Measurements from ENCODE around the gene FAS. TPM values are rescaled to one million over a fixed set of nuclear protein-coding genes. Genes with fewer than 3 reads are reported as not detected.

FAS gene
- polyA plus RNA-seq, 1 experiment = 52.3 TPM

DNA sequence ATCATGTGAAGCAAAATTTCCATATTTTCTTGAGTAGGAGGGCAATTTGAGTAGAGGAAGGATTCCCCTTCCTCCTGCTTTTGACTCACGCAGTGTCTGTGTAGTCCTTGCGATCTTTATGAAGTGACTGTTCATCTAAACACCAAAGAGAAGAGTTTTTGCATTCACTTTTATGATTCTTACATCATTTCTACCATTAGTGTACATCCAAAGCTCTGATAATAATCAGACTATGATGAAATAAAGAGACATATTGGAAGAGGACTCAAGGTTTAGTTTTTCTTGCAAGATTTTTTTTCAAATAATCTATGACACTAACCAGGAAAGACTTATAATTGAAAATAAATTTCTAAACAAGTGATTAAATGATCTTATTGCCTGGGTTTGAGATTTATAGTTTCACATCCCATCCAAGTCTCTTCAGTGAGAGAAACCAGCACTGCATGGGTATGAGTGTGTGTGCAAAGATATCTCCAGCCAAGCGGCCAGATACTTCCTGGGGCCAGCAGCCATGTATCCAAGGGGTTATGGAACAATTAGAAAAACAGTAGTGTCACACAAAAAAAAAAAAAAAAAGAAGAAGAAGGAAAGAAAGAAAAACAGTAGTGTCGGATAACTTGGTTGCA is 36.0 kb upstream of the FAS start:
- Histone ChIP-seq H3K4me3 (ENCODE audit: low read depth, low read length) (no peak overlapping the region), H3K27me3 (ENCODE audit: control insufficient read depth, insufficient read depth, low read length) (no peaks in the 10 kb centered on the region), H3K36me3 (ENCODE audit: control insufficient read depth, insufficient read depth, low read length) (no peaks in the 10 kb centered on the region)
- CTCF ChIA-PET = interaction anchor here (0.7 kb wide), 1 partner anchor 38 kb away, joined by 3 read pairs; no protein-coding TSS in a partner anchor
- POLR2A ChIA-PET = no interaction called here
- TF ChIP-seq, protein P1, sequence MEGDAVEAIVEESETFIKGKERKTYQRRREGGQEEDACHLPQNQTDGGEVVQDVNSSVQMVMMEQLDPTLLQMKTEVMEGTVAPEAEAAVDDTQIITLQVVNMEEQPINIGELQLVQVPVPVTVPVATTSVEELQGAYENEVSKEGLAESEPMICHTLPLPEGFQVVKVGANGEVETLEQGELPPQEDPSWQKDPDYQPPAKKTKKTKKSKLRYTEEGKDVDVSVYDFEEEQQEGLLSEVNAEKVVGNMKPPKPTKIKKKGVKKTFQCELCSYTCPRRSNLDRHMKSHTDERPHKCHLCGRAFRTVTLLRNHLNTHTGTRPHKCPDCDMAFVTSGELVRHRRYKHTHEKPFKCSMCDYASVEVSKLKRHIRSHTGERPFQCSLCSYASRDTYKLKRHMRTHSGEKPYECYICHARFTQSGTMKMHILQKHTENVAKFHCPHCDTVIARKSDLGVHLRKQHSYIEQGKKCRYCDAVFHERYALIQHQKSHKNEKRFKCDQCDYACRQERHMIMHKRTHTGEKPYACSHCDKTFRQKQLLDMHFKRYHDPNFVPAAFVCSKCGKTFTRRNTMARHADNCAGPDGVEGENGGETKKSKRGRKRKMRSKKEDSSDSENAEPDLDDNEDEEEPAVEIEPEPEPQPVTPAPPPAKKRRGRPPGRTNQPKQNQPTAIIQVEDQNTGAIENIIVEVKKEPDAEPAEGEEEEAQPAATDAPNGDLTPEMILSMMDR (IDR thresholded peaks at IDR 0.05; ENCODE audit: insufficient read depth, low read depth, low read length) = no peak
- no peak for DNase-seq (ENCODE audit: low read depth)

DNA sequence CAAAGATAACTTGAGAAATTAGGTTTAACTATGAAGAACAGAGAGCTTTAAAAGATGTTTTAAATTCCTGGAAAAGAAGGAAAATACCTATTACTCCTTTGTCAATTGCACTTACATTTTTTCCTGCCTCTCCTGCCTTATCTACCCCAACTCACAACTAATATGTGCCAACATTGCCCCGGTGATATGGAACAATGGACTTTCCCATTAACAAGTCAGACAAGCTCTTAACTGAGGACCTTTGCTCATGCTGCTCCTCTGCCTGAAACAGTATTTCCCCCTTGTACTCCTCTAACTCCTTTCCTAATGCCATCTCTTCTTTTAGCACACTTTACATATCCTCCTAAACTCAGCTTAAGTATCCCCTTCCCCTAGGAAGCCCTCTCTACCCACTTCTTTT is 33.2 kb upstream of the FAS start:
- TF ChIP-seq, protein P1 (IDR thresholded peaks at IDR 0.05; ENCODE audit: insufficient read depth, low read depth, low read length) = no peak
- ChIA-PET POLR2A (no interaction called here), CTCF (interaction anchor here (0.7 to 1.0 kb wide), 2 partner anchors 24 to 32 kb away, joined by 4 read pairs; no protein-coding TSS in a partner anchor)
- no peak for DNase-seq (ENCODE audit: low read depth)
- no peaks in the 10 kb centered on the region for H3K36me3 ChIP-seq (ENCODE audit: control insufficient read depth, insufficient read depth, low read length)
- no peaks in the 10 kb centered on the region for H3K27me3 ChIP-seq (ENCODE audit: control insufficient read depth, insufficient read depth, low read length)
- H3K4me3 ChIP-seq (ENCODE audit: low read depth, low read length) = no peak overlapping the region

DNA sequence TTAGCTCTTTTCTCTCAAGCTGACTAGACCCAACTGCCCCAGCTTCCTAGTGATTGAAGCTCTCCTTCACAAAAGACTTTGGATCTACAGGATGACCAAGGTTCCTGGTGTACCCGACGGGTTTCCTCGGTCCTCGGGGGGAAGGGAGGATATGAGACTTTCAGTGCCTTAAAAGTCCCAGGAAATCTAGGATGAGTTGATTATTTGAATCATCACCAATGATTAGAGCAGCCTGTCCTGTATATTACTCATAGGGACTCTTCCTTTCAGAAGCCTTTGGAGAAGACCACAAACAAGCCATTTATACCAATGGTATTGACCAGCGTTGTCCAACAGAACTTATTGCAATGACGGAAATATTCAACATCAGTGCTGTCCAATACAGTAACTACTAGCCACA is 31.9 kb upstream of the FAS start:
- H3K36me3 ChIP-seq (ENCODE audit: control insufficient read depth, insufficient read depth, low read length) = no peaks in the 10 kb centered on the region
- TF ChIP-seq, protein P1 (IDR thresholded peaks at IDR 0.05; ENCODE audit: insufficient read depth, low read depth, low read length) = no peak
- no peaks in the 10 kb centered on the region for H3K27me3 ChIP-seq (ENCODE audit: control insufficient read depth, insufficient read depth, low read length)
- POLR2A ChIA-PET = no interaction called here
- no peak for DNase-seq (ENCODE audit: low read depth)
- CTCF ChIA-PET = interaction anchor here (2.1 kb wide), 1 partner anchor 29 kb away, joined by 7 read pairs; no protein-coding TSS in a partner anchor
- H3K4me3 ChIP-seq (ENCODE audit: low read depth, low read length) = no peak overlapping the region

DNA sequence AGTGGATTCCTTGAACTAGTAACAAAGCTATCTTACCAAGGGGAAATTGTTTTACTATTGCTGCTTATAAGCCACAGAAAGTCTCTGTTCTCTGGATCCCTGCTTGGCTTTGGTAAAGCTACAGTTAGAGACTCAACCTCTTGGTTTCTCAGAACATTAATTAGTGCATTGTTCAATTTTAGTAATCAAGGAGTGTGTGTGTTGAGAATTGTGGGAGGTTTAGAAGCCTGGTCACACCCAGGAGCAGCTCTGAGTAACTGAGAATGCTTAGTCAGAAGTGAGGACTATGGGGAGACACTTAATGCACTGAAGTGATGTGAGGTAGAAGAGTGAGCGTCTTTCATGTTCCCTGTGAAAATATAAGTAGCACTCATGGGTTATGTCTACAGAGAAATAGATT is 29.8 kb upstream of the FAS start:
- Histone ChIP-seq H3K4me3 (ENCODE audit: low read depth, low read length) (no peak overlapping the region), H3K27me3 (ENCODE audit: control insufficient read depth, insufficient read depth, low read length) (no peaks in the 10 kb centered on the region), H3K36me3 (ENCODE audit: control insufficient read depth, insufficient read depth, low read length) (no peaks in the 10 kb centered on the region)
- TF ChIP-seq, protein P1 (IDR thresholded peaks at IDR 0.05; ENCODE audit: insufficient read depth, low read depth, low read length) = no peak
- no peak for DNase-seq (ENCODE audit: low read depth)
- CTCF ChIA-PET = interaction anchor here (0.7 kb wide), 1 partner anchor 27 kb away, joined by 4 read pairs; no protein-coding TSS in a partner anchor
- POLR2A ChIA-PET = no interaction called here

DNA sequence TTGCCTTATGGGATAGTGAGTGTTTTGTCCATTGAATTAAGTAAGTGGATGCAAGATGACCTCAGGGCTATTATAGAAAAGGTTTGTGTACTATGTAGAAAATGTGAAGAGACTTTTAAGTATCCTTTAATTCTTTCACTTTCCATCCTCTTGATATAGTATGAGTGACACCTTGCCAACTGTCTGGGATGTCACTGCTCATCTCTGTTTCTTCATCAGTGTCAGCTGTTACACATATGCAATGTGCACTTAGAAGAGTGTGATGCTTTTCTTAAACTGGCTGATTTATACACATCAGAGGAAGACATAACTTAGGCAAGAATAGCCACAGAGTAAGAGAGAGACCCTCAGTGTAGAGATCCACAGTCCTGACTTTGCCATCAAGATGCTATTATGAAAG is 29.3 kb upstream of the FAS start:
- H3K36me3 ChIP-seq (ENCODE audit: control insufficient read depth, insufficient read depth, low read length) = no peaks in the 10 kb centered on the region
- H3K4me3 ChIP-seq (ENCODE audit: low read depth, low read length) = no peak overlapping the region
- ChIA-PET POLR2A (no interaction called here), CTCF (interaction anchor here (0.7 kb wide), 1 partner anchor 27 kb away, joined by 4 read pairs; no protein-coding TSS in a partner anchor)
- TF ChIP-seq, protein P1 (IDR thresholded peaks at IDR 0.05; ENCODE audit: insufficient read depth, low read depth, low read length) = no peak
- DNase-seq (ENCODE audit: low read depth) = no peak
- no peaks in the 10 kb centered on the region for H3K27me3 ChIP-seq (ENCODE audit: control insufficient read depth, insufficient read depth, low read length)
